Measurements from ENCODE around the gene REEP5.

REEP5 gene

GRCh38 chr5:112833971-112834370 is 88.1 kb downstream of the REEP5 start:
- Histone ChIP-seq H3K79me2 (ENCODE audit: insufficient read depth, low read length) (no peaks in the 10 kb centered on the region), H3K9ac (ENCODE audit: low read depth, low read length, poor library complexity, severe bottlenecking) (no peak overlapping the region), H3K36me3 (ENCODE audit: insufficient read depth, low read length) (peaks cover 22% of the 10 kb centered on the region; the same call in 1 of the 2 replicates), H2AFZ (ENCODE audit: low read length) (no peak overlapping the region), H3K4me2 (ENCODE audit: low read depth, low read length, poor library complexity, severe bottlenecking) (no peak overlapping the region), H3K4me3 (ENCODE audit: low read length, poor library complexity, severe bottlenecking) (no peak overlapping the region), H3K9me3 (ENCODE audit: insufficient read depth, low read depth, low read length) (no peaks in the 10 kb centered on the region), H4K20me1 (ENCODE audit: insufficient read depth, low read length, poor library complexity, severe bottlenecking) (no peaks in the 10 kb centered on the region), H3K27me3 (ENCODE audit: insufficient read depth, low read length, poor library complexity, severe bottlenecking) (no peaks in the 10 kb centered on the region), H3K4me1 (ENCODE audit: insufficient read depth, low read length, poor library complexity, severe bottlenecking) (no peaks in the 10 kb centered on the region), H3K9me2 (replicated peaks; ENCODE audit: low read depth, low read length) (no peaks in the 10 kb centered on the region), H3F3A (ENCODE audit: low read depth) (no peaks in the 10 kb centered on the region)
- TF ChIP-seq EZH2phosphoT487 (IDR thresholded peaks at IDR 0.05; ENCODE audit: borderline replicate concordance), result no peak

GRCh38 chr5:112830378-112830777 is 91.6 kb downstream of the REEP5 start:
- no peaks in the 10 kb centered on the region for H3K4me1 ChIP-seq (ENCODE audit: insufficient read depth, low read length, poor library complexity, severe bottlenecking)
- no peaks in the 10 kb centered on the region for H3F3A ChIP-seq (ENCODE audit: low read depth)
- no peak overlapping the region for H3K4me2 ChIP-seq (ENCODE audit: low read depth, low read length, poor library complexity, severe bottlenecking)
- peaks cover 22% of the 10 kb centered on the region; the same call in 1 of the 2 replicates for H3K36me3 ChIP-seq (ENCODE audit: insufficient read depth, low read length)
- no peaks in the 10 kb centered on the region for H4K20me1 ChIP-seq (ENCODE audit: insufficient read depth, low read length, poor library complexity, severe bottlenecking)
- H3K27me3 ChIP-seq (ENCODE audit: insufficient read depth, low read length, poor library complexity, severe bottlenecking), result no peaks in the 10 kb centered on the region
- no peaks in the 10 kb centered on the region for H3K79me2 ChIP-seq (ENCODE audit: insufficient read depth, low read length)
- H3K9ac ChIP-seq (ENCODE audit: low read depth, low read length, poor library complexity, severe bottlenecking), result no peak overlapping the region
- no peaks in the 10 kb centered on the region for H3K9me3 ChIP-seq (ENCODE audit: insufficient read depth, low read depth, low read length)
- no peaks in the 10 kb centered on the region for H3K9me2 ChIP-seq (replicated peaks; ENCODE audit: low read depth, low read length)
- no peak overlapping the region for H2AFZ ChIP-seq (ENCODE audit: low read length)
- TF ChIP-seq CTCF (conservative IDR thresholded peaks at IDR 0.05; ENCODE audit: low read length) (no peak), EZH2phosphoT487 (IDR thresholded peaks at IDR 0.05; ENCODE audit: borderline replicate concordance) (no peak)
- H3K4me3 ChIP-seq (ENCODE audit: low read length, poor library complexity, severe bottlenecking), result no peak overlapping the region
